Measurements from ENCODE around the gene NDNF.

Gene NDNF

GRCh38 chr4:120991885-120992284 is 80.5 kb downstream of the NDNF start:
- no peak for ATAC-seq
- no peak for TF ChIP-seq CREB5 (CRISPR knock-in tag; IDR thresholded peaks at IDR 0.05; ENCODE audit: low read depth)
- TF ChIP-seq POU6F1 (CRISPR knock-in tag; IDR thresholded peaks at IDR 0.05; ENCODE audit: borderline replicate concordance, low read depth): no peak
- TF ChIP-seq ZC3H10 (CRISPR knock-in tag; IDR thresholded peaks at IDR 0.05): no peak
- TF ChIP-seq, protein P1, sequence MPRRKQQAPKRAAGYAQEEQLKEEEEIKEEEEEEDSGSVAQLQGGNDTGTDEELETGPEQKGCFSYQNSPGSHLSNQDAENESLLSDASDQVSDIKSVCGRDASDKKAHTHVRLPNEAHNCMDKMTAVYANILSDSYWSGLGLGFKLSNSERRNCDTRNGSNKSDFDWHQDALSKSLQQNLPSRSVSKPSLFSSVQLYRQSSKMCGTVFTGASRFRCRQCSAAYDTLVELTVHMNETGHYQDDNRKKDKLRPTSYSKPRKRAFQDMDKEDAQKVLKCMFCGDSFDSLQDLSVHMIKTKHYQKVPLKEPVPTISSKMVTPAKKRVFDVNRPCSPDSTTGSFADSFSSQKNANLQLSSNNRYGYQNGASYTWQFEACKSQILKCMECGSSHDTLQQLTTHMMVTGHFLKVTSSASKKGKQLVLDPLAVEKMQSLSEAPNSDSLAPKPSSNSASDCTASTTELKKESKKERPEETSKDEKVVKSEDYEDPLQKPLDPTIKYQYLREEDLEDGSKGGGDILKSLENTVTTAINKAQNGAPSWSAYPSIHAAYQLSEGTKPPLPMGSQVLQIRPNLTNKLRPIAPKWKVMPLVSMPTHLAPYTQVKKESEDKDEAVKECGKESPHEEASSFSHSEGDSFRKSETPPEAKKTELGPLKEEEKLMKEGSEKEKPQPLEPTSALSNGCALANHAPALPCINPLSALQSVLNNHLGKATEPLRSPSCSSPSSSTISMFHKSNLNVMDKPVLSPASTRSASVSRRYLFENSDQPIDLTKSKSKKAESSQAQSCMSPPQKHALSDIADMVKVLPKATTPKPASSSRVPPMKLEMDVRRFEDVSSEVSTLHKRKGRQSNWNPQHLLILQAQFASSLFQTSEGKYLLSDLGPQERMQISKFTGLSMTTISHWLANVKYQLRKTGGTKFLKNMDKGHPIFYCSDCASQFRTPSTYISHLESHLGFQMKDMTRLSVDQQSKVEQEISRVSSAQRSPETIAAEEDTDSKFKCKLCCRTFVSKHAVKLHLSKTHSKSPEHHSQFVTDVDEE (CRISPR knock-in tag; IDR thresholded peaks at IDR 0.05): no peak
- no peak for TF ChIP-seq ARNTL (CRISPR knock-in tag; IDR thresholded peaks at IDR 0.05; ENCODE audit: borderline replicate concordance, low read depth)
- TF ChIP-seq RARB (CRISPR knock-in tag; IDR thresholded peaks at IDR 0.05): no peak

- TF ChIP-seq RARB (CRISPR knock-in tag; IDR thresholded peaks at IDR 0.05) (no peak), OSR1 (CRISPR knock-in tag; IDR thresholded peaks at IDR 0.05) (no peak), PPARA (CRISPR knock-in tag; IDR thresholded peaks at IDR 0.05; ENCODE audit: borderline replicate concordance) (no peak), CREB5 (CRISPR knock-in tag; IDR thresholded peaks at IDR 0.05; ENCODE audit: low read depth) (no peak)
- ATAC-seq: no peak
Observed at GRCh38 chr4:120990246-120990645, 82.1 kb downstream of the NDNF start.

All from SK-N-SH treated with all-trans-retinoic acid at 6 μM for 48 hours (cell line).